Sigmoid colon (tissue), 7 donors: ENCODE data around the gene MYO19. TPM values are rescaled to one million over a fixed set of nuclear protein-coding genes. Genes with fewer than 3 reads are reported as not detected.

ENCODE experiments used
- DNase-seq: peaks from one replicate; pipeline ENCODE4 v3.0.0-alpha.2; 2019
- H3K27ac ChIP-seq, 4 donors: fragments of 200-600 bp; sonication (generic); one replicate each; pipeline ENCODE4 v1.5.1; 2016 to 2019; ENCODE audit warnings: mild to moderate bottlenecking in 1 of 4
- H3K27me3 ChIP-seq, 3 donors: fragments of 200-600 bp; sonication (generic); one replicate each; pipeline ENCODE4 v1.5.1; 2019; ENCODE audit warnings: mild to moderate bottlenecking in 1 of 3
- H3K36me3 ChIP-seq, 4 donors: fragments of 200-600 bp; sonication (generic); one replicate each; pipeline ENCODE4 v1.5.1; 2016 to 2019
- H3K4me1 ChIP-seq, 4 donors: fragments of 200-600 bp; sonication (generic); one replicate each; pipeline ENCODE4 v1.5.1; 2017 to 2019
- H3K4me3 ChIP-seq, 4 donors: fragments of 200-600 bp; sonication (generic); one replicate each; pipeline ENCODE4 v1.5.1; 2017 to 2019; ENCODE audit warnings: mild to moderate bottlenecking in 2 of 4, moderate library complexity in 1 of 4
- H3K9me3 ChIP-seq, 4 donors: fragments of 200-600 bp in 3 of 4; sonication (generic) in 3 of 4; one replicate each; pipeline versions ENCODE4 v1.5.1 to v1.6.1; 2013 to 2019
- EP300 ChIP-seq, 4 donors: sonication (generic); formaldehyde crosslinking; IDR thresholded peaks; one replicate each; pipeline ENCODE4 v1.6.1; 2017; ENCODE audit warnings: antibody characterized with exemption in 4 of 4
- POLR2A ChIP-seq, 2 donors: fragments of 450-650 bp; IDR thresholded peaks; one replicate each; pipeline ENCODE4 v1.6.1; 2016; ENCODE audit warnings: antibody characterized with exemption in 2 of 2, mild to moderate bottlenecking in 2 of 2, moderate library complexity in 2 of 2
- POLR2AphosphoS5 ChIP-seq, 4 donors: sonication (generic); formaldehyde crosslinking; IDR thresholded peaks; one replicate each; pipeline ENCODE4 v1.6.1; 2017; ENCODE audit warnings: antibody characterized with exemption in 4 of 4
- WGBS, 2 donors: extraction: QIAGEN DNeasy Blood & Tissue Kit; methylation state at CpG; one replicate each; pipeline ENCODE4 v1.1.7; 2013; 5-methylcytosine and 5-hydroxymethylcytosine counted together
- intact Hi-C: fragments of 100-400 bp; cut with DNase I; formaldehyde crosslinking; loops from one replicate; pipeline ENCODE4 v1.15.1; 2023
- polyA plus RNA-seq, 3 donors: library from polyadenylated mRNA; stranded (reverse); fragments of 200-250 nt; gene quantifications; one replicate each; pipeline ENCODE4 v1.2.3, GENCODE V29; 2013
- total RNA-seq, 4 donors: library from RNA; depleted of rRNA; stranded (reverse); fragments of >200 nt; gene quantifications; one replicate each; pipeline ENCODE4 v1.1.0, GENCODE V29; 2016
- TF ChIP-seq, protein P1 (sequence below), 4 experiments: fragments of 450-650 bp in 3 of 4; fragments of 200-600 bp in 1 of 4; IDR thresholded peaks; one replicate each; pipeline ENCODE4 v1.5.1; 2016 to 2019; ENCODE audit warnings: antibody characterized with exemption in 4 of 4, mild to moderate bottlenecking in 3 of 4, moderate library complexity in 2 of 4
- donor health status: healthy with polysubstance abuse.
- donor health status: Bipolar disorder and iron deficiency.
- donor health status: healthy.

Gene MYO19
- total and polyA plus RNA-seq, 7 donors = 19.2 to 67.2 (median 57.8) TPM

DNA sequence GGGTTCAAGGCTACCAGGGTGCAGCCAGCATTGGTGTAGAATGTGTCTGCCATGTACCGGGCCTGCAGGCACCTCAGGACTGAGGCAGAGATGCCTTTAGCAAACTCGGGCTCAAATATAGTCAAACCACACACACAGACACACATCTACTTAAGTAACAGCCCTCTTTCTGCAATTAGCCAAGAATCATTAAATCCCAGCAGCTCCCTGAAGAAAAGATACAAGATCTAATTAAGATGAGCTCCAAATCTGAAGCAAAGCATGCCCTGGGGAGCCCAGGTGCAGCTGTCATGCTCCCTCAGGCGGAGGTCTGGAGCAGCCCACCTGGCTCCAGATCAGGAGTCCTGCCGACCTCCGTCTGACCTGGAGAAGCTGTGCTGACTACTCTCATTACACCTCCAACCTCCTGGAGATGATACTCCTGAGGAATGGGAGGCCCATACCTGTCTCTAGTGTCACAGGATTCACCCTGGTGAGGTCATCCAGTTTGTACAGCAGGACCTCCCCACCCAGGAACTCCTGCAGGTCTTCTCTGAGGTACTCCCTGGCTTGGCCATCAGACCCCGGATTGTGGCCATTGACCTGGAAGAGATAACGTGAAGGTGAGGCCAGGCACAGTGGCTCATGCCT is 6.9 kb downstream of the MYO19 start:
- WGBS, 2 donors = 96% methylated on average over 7 of the region's 7 CpGs
- peaks cover 0 to 68% (median 24%) of the 10 kb centered on the region in 4 donors for H3K36me3 ChIP-seq
- H3K4me3 ChIP-seq = no peak overlapping the region
- no peaks in the 10 kb centered on the region for H3K27me3 ChIP-seq
- no peaks in the 10 kb centered on the region for H3K9me3 ChIP-seq
- H3K4me1 ChIP-seq = no peaks in the 10 kb centered on the region
- no peak for DNase-seq
- TF ChIP-seq, protein P1, sequence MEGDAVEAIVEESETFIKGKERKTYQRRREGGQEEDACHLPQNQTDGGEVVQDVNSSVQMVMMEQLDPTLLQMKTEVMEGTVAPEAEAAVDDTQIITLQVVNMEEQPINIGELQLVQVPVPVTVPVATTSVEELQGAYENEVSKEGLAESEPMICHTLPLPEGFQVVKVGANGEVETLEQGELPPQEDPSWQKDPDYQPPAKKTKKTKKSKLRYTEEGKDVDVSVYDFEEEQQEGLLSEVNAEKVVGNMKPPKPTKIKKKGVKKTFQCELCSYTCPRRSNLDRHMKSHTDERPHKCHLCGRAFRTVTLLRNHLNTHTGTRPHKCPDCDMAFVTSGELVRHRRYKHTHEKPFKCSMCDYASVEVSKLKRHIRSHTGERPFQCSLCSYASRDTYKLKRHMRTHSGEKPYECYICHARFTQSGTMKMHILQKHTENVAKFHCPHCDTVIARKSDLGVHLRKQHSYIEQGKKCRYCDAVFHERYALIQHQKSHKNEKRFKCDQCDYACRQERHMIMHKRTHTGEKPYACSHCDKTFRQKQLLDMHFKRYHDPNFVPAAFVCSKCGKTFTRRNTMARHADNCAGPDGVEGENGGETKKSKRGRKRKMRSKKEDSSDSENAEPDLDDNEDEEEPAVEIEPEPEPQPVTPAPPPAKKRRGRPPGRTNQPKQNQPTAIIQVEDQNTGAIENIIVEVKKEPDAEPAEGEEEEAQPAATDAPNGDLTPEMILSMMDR (IDR thresholded peaks at IDR 0.05) = no peak
- TF ChIP-seq EP300 (IDR thresholded peaks at IDR 0.05) (no peak), POLR2AphosphoS5 (IDR thresholded peaks at IDR 0.05) (no peak), POLR2A (IDR thresholded peaks at IDR 0.05) (no peak)
- no peak overlapping the region for H3K27ac ChIP-seq
- intact Hi-C loops = no loop called here

DNA sequence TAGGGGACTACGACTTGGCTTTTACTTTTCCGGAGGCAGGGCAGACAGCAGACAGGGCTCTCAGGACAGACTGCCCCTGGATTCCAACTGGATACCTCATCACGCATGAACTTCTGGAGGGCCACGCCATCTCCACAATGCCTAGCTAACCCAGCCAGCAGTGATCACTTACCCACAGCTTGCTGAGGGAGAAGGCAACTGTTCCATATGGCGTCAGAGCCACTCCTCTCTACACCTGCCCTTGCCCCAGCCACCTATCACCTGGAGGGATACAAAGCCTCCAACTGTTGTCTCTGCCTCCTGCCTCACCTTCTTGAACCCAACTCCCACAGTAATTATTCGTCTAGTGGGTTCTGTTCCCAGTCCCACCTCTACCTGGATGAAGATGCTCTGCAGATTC is 8.8 kb downstream of the MYO19 start:
- no peak for DNase-seq
- Histone ChIP-seq H3K4me1 (no peaks in the 10 kb centered on the region), H3K4me3 (no peak overlapping the region), H3K27ac (no peak overlapping the region), H3K27me3 (no peaks in the 10 kb centered on the region), H3K36me3 (peaks cover 0 to 56% (median 23%) of the 10 kb centered on the region in 4 donors), H3K9me3 (no peaks in the 10 kb centered on the region)
- TF ChIP-seq, protein P1 (IDR thresholded peaks at IDR 0.05) = no peak
- TF ChIP-seq EP300 (IDR thresholded peaks at IDR 0.05) = no peak
- TF ChIP-seq POLR2A (IDR thresholded peaks at IDR 0.05) = no peak
- TF ChIP-seq POLR2AphosphoS5 (IDR thresholded peaks at IDR 0.05) = no peak
- intact Hi-C loops = no loop called here
- 95 to 96% methylated on average over 6 of the region's 6 CpGs for WGBS, 2 donors

DNA sequence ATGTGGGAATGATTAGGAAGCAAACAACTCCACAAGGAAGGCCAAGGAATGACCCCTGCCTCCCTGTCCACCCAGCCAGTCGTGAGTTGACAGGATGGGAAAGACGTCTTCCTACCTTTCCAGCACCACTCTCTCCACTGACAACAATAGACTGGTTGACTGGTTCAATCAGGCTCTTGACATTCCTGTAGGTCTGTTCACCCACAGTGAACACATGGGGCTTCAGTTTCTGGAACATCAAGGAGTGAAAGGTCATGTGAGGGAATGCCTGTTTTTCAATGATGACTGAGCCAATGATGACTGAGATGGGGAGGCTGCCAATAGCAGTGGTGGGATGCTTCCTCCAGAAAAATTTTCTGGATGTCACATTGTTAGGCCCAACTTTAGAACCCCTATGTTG is 9.6 kb downstream of the MYO19 start:
- Histone ChIP-seq H3K36me3 (peaks cover 0 to 63% (median 23%) of the 10 kb centered on the region in 4 donors), H3K27me3 (no peaks in the 10 kb centered on the region), H3K9me3 (no peaks in the 10 kb centered on the region), H3K4me1 (no peaks in the 10 kb centered on the region), H3K4me3 (no peak overlapping the region), H3K27ac (no peak overlapping the region)
- DNase-seq = no peak
- WGBS, 2 donors = 95 to 96% methylated on average over 2 of the region's 2 CpGs
- intact Hi-C loops = no loop called here
- TF ChIP-seq POLR2AphosphoS5 (IDR thresholded peaks at IDR 0.05) (no peak), EP300 (IDR thresholded peaks at IDR 0.05) (no peak), POLR2A (IDR thresholded peaks at IDR 0.05) (no peak)
- TF ChIP-seq, protein P1 (IDR thresholded peaks at IDR 0.05) = no peak

DNA sequence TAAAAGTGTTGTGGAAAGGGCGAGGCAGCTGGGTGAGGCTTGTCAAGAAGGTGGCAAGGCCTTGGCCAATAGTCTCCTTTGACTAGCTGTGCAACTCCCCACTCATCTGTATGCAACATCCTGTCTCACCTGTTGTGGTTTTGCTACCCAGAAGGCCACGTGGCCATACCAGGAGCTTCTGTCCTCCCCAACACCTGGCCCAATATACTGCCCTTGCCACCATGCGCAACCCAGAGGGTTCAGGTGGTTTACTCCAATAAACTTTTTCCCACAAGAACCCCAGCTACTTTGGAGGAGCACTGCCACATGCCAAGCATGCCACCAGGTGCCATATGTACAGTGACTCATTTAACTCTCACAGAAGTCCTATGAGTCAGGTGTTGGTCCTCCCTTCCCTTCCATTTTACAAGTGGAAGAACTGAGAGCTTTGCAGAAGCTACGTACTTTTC is 10.2 kb downstream of the MYO19 start:
- Histone ChIP-seq H3K4me1 (no peaks in the 10 kb centered on the region), H3K36me3 (peaks cover 0 to 64% (median 23%) of the 10 kb centered on the region in 4 donors), H3K4me3 (no peak overlapping the region), H3K27me3 (no peaks in the 10 kb centered on the region), H3K9me3 (no peaks in the 10 kb centered on the region), H3K27ac (no peak overlapping the region)
- TF ChIP-seq POLR2AphosphoS5 (IDR thresholded peaks at IDR 0.05) (no peak), POLR2A (IDR thresholded peaks at IDR 0.05) (no peak), EP300 (IDR thresholded peaks at IDR 0.05) (no peak)
- TF ChIP-seq, protein P1 (IDR thresholded peaks at IDR 0.05) = no peak
- WGBS, 2 donors = 83 to 84% methylated on average over 4 of the region's 4 CpGs
- intact Hi-C loops = no loop called here
- DNase-seq = no peak

DNA sequence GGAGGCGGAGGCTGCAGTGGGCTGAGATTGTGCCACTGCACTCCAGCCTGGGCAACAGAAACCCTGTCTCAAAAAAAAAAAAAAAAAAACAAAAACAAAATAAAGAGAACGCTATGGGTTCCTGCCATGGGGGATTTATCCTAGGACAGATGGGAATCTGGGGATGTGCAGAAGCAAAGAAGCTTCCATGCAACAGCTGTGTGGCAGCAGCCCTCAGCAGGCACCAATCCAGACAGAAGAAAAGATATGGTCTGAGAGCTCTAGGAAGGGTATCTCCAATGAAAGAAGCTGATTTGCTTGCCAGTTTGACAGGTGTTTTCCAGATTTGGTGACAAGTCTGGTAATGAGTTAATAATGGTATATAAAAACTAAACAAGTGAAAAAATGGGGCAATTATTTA is 11.6 kb downstream of the MYO19 start:
- TF ChIP-seq, protein P1 (IDR thresholded peaks at IDR 0.05) = no peak
- TF ChIP-seq POLR2A (IDR thresholded peaks at IDR 0.05) (no peak), EP300 (IDR thresholded peaks at IDR 0.05) (no peak), POLR2AphosphoS5 (IDR thresholded peaks at IDR 0.05) (no peak)
- DNase-seq = no peak
- Histone ChIP-seq H3K9me3 (no peaks in the 10 kb centered on the region), H3K27me3 (no peaks in the 10 kb centered on the region), H3K27ac (no peak overlapping the region), H3K36me3 (peaks cover 0 to 71% (median 23%) of the 10 kb centered on the region in 4 donors), H3K4me3 (no peak overlapping the region), H3K4me1 (no peaks in the 10 kb centered on the region)
- 95 to 97% methylated on average over 2 of the region's 2 CpGs for WGBS, 2 donors
- intact Hi-C loops = no loop called here
